Brain pericyte (primary cell): Measurements from ENCODE around the gene BLM.
A peak's percentile ranks its signal among the peaks of the same experiment; 100 is the strongest.

Experiments used
- DNase-seq: peaks from one replicate; pipeline ENCODE4 v3.0.0-alpha.2; 2012; ENCODE audit warnings: low read depth, low spot score

The BLM gene

GRCh38 chr15:90789462-90789861 is 72.3 kb downstream of the BLM start:
- DNase-seq: no peak

DNA sequence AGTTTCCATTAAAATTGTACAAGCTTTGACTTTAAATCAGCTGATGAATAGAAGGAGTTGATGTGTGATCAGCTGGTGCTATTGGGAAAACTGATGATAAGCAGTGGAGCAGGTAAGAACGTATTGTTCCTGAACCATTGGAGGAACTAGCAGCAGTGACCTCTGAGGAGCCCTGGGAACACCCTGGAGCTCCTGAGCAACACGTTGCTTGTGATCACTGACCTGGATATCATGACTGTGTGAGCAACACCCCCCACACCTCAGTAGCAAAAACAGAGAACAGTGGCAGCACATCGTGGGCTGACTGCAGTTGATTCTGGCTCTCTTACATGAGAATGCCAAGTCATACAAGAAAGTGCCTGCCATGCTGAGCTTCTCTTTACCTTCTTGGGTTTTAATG is 72.9 kb downstream of the BLM start:
- no peak for DNase-seq

GRCh38 chr15:90790561-90790960 is 73.4 kb downstream of the BLM start:
- no peak for DNase-seq

DNA sequence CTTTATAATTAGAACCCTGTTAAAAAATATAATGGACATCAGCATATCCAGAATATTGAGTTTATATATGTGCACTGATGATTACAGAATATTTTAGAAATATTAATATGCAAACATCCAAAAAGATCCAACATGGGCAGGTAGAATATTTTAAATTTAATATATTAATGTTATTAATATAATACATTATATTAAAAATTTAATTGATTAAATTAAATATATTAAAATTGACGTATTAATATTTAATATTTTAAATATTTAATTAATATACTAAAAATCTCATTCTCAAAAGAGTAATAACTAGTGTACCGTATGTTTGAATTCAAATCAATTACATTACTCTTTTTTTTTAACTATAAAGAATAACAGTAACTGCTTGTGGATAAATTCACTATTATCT is 77.4 kb downstream of the BLM start:
- DNase-seq: no peak

- DNase-seq: no peak
These were observed 82.6 kb downstream of the BLM start for GRCh38 chr15:90799639-90800170.

DNA sequence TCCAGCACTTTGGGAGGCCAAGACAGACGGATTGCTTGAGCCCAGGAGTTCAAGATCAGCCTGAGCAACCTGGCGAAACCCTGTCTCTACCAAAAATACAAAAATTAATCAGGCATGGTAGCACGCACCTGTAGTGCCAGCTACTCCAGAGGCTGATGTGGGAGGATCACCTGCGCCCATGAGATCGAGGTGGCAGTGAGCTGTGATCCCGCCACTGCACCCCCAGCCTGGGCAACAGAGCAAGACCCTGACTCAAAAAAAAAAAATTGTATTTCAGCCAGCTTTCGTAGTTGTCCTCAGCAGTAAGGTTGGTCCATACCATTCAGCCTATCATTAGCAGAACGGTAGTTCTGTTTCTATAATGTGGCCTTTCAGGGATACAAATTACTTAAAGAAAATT is 84.7 kb downstream of the BLM start:
- DNase-seq: no peak

DNA sequence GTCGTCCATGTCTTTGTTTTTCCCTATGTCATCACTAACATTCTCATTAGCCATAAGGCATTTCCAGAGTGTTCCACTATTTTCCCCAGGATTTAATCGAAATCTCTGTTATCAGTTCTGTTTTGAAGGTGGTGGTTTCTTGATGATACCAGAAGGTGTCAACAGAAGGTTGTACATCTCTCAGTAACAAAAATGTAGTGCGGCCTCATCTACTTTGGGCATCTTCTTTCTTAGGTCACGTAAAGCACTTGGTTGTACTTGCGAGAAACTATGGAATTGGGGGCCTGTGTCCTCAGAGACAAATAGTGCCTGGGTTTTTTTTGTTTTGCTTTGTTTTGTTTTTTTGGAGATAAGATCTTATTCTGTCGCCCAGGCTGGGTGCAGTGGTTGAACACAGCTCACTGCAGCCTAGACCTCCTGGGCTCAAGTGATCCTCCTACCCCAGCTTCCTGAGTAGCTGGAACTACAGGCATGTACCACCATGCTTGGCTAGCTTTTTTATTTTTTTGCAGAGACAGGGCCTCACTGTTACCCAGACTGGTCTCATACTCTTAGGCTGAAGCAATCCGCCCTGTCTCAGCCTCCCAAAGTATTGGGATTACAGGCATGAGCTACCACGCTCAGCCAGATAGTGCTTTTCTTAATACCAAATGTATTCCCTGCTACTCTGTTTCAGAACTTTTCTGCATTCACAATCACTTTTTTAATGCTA is 90.1 kb downstream of the BLM start:
- no peak for DNase-seq

DNA sequence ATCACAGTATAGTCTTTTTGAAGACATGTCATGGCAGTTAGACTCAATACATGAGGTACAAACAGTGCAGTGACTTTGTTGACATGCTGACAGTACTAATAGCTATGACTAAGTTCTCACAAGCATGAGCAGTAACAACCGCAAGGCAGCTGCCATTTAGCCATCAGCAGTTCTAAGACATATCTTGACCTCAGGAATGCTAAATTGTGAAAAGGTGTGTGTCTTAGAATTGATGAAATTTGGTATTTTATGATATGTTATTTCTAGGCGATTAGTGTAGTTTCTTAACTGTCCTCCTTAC is 90.6 kb downstream of the BLM start:
- DNase-seq: no peak

GRCh38 chr15:90808517-90809235 is 91.5 kb downstream of the BLM start:
- no peak for DNase-seq

- DNase-seq: no peak
These were observed 92.4 kb downstream of the BLM start for GRCh38 chr15:90809536-90809935.

DNA sequence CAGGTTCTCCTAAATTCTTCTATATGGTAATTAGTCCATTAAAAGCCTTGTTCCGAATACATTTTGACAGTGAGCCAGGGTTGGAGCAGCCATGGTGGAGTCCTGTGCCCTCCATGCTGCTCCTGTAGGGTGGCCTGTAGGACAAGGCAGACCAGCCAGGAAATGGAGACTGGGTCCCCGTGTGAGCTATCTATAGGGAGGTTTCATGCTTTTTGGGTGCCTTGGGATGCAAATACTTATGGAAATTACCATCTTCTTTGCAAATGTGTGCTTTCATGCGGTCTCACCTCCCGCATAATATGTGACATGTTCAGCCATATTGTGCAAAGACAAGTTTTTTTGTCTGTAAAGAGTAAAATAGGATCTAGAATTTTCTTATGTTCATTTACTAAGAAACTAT is 93.2 kb downstream of the BLM start:
- DNase-seq: no peak

GRCh38 chr15:90812171-90812957 is 95.2 kb downstream of the BLM start:
- no peak for DNase-seq

GRCh38 chr15:90812958-90813265 is 95.8 kb downstream of the BLM start:
- no peak for DNase-seq

DNA sequence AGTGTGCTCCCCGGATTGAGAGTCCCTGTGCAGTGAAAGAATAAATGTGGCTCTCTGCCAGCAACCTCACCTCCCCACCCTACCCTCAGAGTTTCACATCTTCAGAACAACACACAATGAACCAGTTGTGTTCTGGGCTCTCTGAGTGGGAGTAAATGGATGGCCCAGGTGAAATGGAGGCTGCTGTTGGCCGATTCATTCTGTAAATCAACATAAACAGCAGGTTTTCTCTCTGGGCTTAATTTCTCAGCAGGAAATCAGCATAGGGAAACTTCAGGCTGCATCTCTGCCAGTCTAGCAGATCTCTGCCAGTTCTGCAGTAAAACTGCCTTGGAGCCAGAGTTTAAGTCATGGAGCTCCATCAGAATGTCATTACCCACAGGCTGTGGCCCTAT is 96.6 kb downstream of the BLM start:
- DNase-seq: no peak

DNA sequence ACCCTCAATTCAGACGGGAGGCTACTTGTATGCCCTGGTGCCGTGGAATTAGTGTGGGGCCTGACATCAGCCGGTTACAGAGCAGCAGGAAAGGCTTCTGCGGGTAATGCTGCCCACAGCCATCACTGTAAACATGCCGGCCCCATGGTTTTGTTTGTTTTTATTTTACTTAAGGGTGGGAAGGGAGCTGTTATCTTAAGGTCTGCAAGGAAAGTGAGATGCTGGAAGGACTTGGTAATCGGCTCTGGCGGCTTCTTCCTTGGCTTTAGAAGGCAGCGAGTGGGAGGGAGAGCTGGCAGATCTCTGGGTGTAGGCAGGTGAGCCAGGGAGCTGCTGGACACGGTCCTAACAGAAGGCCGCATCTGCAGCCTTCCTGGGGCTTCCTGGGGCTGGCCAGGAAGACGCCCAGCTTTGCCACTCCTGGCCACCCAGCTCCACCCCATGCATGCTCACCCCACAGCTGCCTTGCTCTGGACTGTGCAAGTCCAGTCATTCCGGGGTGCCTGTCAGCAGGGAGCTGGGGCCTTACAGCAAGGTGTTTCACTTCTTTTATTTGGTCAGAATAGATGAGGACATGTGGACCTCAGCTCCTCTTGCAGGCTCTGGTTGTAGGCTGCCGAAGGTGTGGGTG is 97.2 kb downstream of the BLM start:
- DNase-seq: peak; percentile 41

DNA sequence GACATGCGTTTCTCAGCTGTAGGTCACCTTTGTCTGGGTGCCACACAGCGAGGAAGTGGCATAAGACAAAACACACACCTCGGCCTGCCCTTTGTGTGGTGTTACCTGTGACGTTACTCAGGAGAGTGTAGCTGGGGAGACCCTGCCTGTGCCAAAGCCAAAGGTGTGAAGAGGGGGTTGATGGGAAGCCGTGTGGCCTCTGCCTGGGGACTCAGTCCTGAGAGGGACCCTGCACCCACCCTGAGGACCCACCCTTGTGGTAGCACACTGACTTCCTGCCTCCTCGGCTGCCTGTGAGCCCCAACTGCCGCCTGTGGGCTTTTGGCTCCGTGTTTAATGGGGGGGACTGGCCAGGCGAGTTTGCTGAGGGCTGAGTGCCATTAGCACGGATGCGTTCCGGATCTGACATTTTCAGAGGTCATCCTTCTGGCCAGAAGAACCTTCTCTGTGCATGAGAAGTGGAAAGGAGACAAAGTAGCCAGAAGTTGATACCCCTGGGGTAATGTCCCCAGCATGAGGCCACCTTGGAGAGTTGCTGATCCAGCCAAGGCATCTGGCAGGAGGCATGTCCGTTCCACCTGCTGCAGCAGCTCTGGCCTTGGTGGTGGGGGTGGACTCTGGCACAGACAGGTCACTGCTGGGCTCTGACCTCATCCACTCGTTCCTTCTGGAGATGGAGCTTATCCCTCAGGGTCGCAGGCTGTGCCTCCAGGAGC is 99.4 kb downstream of the BLM start:
- no peak for DNase-seq

DNA sequence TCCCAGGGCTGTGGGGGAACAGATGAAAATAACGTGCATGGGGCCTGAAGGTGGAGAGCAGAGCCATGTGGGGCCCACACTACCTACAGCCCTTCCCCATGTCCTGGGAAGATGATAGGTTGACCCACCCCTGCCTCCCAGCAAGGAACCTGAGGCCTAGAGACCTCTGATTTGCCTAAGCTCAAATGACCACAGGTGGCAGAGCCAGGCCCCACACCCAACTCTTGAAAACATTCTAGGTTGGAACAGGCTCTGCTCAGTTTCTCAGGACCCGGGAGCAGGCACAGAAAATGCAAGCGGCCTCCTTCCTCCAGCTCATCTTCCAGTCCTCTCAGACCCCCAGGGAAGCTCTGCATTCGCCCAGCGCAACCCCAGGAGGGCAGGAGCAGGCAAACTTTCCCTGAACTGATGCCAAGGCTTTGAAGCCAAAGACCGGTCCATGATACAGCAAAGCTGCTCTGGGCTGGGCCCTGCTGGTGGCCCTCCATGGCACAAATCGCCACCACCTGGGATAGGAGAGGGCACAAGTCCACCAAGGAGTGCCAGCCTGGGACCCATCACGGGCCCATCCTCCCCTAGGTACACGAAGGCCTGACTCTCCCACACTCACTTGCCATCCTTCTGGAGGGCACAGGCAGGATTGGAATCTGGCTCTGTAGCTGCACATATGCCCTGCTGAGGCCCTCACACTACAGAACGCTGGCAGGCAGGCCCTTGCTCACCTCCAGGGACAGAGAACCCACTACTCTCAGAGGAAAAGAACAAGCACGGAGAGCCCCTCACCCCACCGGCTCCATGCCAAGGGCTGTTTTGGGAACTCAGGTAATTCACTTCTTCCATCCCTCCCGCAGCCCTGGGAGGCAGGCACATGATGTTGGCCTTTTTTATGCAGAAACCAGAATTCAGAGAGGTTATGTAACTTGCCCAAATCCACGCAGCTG is 100.2 kb downstream of the BLM start:
- DNase-seq: no peak

- DNase-seq: no peak
These were observed 101.4 kb downstream of the BLM start for GRCh38 chr15:90818251-90819210.

DNA sequence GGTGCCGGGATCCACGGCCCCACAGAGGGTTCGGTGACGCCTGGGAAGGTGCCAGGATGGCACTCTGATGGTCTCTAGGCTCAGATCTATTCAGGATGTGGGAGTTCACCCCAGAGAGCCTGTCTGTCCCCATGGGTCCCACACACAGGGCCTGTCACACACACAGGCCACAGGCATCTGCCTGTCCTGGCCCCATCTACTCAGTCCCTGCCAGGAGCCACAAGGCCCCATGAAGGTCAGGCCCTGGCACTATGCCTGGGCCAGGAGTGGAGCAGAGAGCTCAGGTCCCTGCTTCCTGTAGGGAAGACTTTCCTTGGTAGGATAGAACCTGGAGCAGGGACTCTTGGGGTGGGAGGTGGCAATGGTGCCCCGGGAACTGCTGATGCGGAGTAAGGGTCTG is 102.2 kb downstream of the BLM start:
- DNase-seq: no peak
